ENCODE measurements around the gene TUBA8.

Gene TUBA8

GRCh38 chr22:18148293-18148965 lies 37.8 kb downstream of the TUBA8 start:
- TF ChIP-seq CEBPB (IDR thresholded peaks at IDR 0.05): no peak
- TF ChIP-seq TEAD4 (IDR thresholded peaks at IDR 0.05): no peak
- TF ChIP-seq EGR1 (IDR thresholded peaks at IDR 0.05): no peak
- no peak for TF ChIP-seq REST (IDR thresholded peaks at IDR 0.05; ENCODE audit: low read depth)
- TF ChIP-seq RAD21 (IDR thresholded peaks at IDR 0.05; ENCODE audit: low read depth): no peak
- TF ChIP-seq CREB1 (IDR thresholded peaks at IDR 0.05; ENCODE audit: low read depth): no peak
- TF ChIP-seq TAF1 (IDR thresholded peaks at IDR 0.05; ENCODE audit: low read depth): no peak
- TF ChIP-seq TCF12 (IDR thresholded peaks at IDR 0.05; ENCODE audit: low read depth): no peak
- no peak for TF ChIP-seq ZBTB7A (IDR thresholded peaks at IDR 0.05; ENCODE audit: low read depth)
- no peak for TF ChIP-seq FOXM1 (IDR thresholded peaks at IDR 0.05; ENCODE audit: borderline replicate concordance, low read depth)
- TF ChIP-seq MAX (IDR thresholded peaks at IDR 0.05): no peak
- no peak for TF ChIP-seq YY1 (IDR thresholded peaks at IDR 0.05; ENCODE audit: low read depth)
- no peak for TF ChIP-seq USF1 (IDR thresholded peaks at IDR 0.05)
- TF ChIP-seq EP300 (IDR thresholded peaks at IDR 0.05; ENCODE audit: borderline replicate concordance): no peak
- no peak for TF ChIP-seq NFIC (IDR thresholded peaks at IDR 0.05)

GRCh38 chr22:18152519-18152918 lies 41.9 kb downstream of the TUBA8 start:
- TF ChIP-seq EP300 (IDR thresholded peaks at IDR 0.05; ENCODE audit: borderline replicate concordance): no peak

- TF ChIP-seq REST (IDR thresholded peaks at IDR 0.05; ENCODE audit: low read depth) (no peak), TCF12 (IDR thresholded peaks at IDR 0.05; ENCODE audit: low read depth) (no peak), YY1 (IDR thresholded peaks at IDR 0.05; ENCODE audit: low read depth) (no peak), TEAD4 (IDR thresholded peaks at IDR 0.05) (no peak), CEBPB (IDR thresholded peaks at IDR 0.05) (no peak), CREB1 (IDR thresholded peaks at IDR 0.05; ENCODE audit: low read depth) (no peak), EGR1 (IDR thresholded peaks at IDR 0.05) (no peak), MAX (IDR thresholded peaks at IDR 0.05) (no peak), RAD21 (IDR thresholded peaks at IDR 0.05; ENCODE audit: low read depth) (no peak), EP300 (IDR thresholded peaks at IDR 0.05; ENCODE audit: borderline replicate concordance) (no peak), USF1 (IDR thresholded peaks at IDR 0.05) (no peak), TAF1 (IDR thresholded peaks at IDR 0.05; ENCODE audit: low read depth) (no peak), FOXM1 (IDR thresholded peaks at IDR 0.05; ENCODE audit: borderline replicate concordance, low read depth) (no peak), NFIC (IDR thresholded peaks at IDR 0.05) (no peak), ZBTB7A (IDR thresholded peaks at IDR 0.05; ENCODE audit: low read depth) (no peak)
Observed at GRCh38 chr22:18154821-18155390, 44.3 kb downstream of the TUBA8 start.

GRCh38 chr22:18156878-18157713 lies 46.5 kb downstream of the TUBA8 start:
- TF ChIP-seq RAD21 (IDR thresholded peaks at IDR 0.05; ENCODE audit: low read depth) (peak; percentile 83), USF1 (IDR thresholded peaks at IDR 0.05) (no peak)

- no peak for TF ChIP-seq ZBTB7A (IDR thresholded peaks at IDR 0.05; ENCODE audit: low read depth)
- TF ChIP-seq TEAD4 (IDR thresholded peaks at IDR 0.05): no peak
- no peak for TF ChIP-seq MAX (IDR thresholded peaks at IDR 0.05)
Observed at GRCh38 chr22:18157714-18158028, 47.1 kb downstream of the TUBA8 start.
